Upper lobe of left lung (tissue), 6 donors: ENCODE measurements around the gene ADGRL4. TPM values are rescaled to one million over a fixed set of nuclear protein-coding genes. Genes with fewer than 3 reads are reported as not detected.
A peak's percentile ranks its signal among the peaks of the same experiment; 100 is the strongest.

Experiments
- ATAC-seq, 2 donors: fragments of 200-7000 bp; cut with Tn5 transposase; one replicate each; pipeline ENCODE4 v1.9.1; 2022; ENCODE audit warnings: mild to moderate bottlenecking in 2 of 2, moderate library complexity in 2 of 2; ENCODE audit not compliant: low FRiP score in 2 of 2
- DNase-seq, 2 donors: peaks; one replicate each; pipeline ENCODE4 v3.0.0-alpha.2; 2019 to 2020
- H3K27ac ChIP-seq, 4 donors: fragments of 200-600 bp; sonication (generic); one replicate each; pipeline ENCODE4 v1.5.1; 2016 to 2019
- H3K27me3 ChIP-seq, 4 donors: fragments of 200-600 bp; sonication (generic); one replicate each; pipeline ENCODE4 v1.5.1; 2017 to 2019
- H3K36me3 ChIP-seq, 4 donors: fragments of 200-600 bp; sonication (generic); one replicate each; pipeline ENCODE4 v1.5.1; 2016 to 2019
- H3K4me1 ChIP-seq, 4 donors: fragments of 200-600 bp; sonication (generic); one replicate each; pipeline ENCODE4 v1.5.1; 2018 to 2019
- H3K4me3 ChIP-seq, 4 donors: fragments of 200-600 bp; sonication (generic); one replicate each; pipeline ENCODE4 v1.5.1; 2017 to 2019; ENCODE audit warnings: mild to moderate bottlenecking in 2 of 4, moderate library complexity in 1 of 4
- H3K9me3 ChIP-seq, 4 donors: fragments of 200-600 bp; sonication (generic); one replicate each; pipeline ENCODE4 v1.5.1; 2018 to 2019
- CTCF ChIP-seq, 6 experiments: fragments of 450-650 bp in 4 of 6; fragments of 200-600 bp in 2 of 6; sonication (generic) in 2 of 6; IDR thresholded peaks; one replicate each; pipeline ENCODE4 v1.5.1; 2016 to 2019; ENCODE audit warnings: antibody characterized with exemption in 6 of 6
- EP300 ChIP-seq, 4 donors: sonication (generic); formaldehyde crosslinking; IDR thresholded peaks; one replicate each; pipeline ENCODE4 v1.5.1; 2017; ENCODE audit warnings: antibody characterized with exemption in 4 of 4, control low read depth in 2 of 4
- POLR2A ChIP-seq, 4 donors: fragments of 450-650 bp; IDR thresholded peaks; one replicate each; pipeline ENCODE4 v1.5.1; 2016 to 2017; ENCODE audit warnings: antibody characterized with exemption in 4 of 4, mild to moderate bottlenecking in 2 of 4
- POLR2AphosphoS5 ChIP-seq, 2 donors: sonication (generic); formaldehyde crosslinking; IDR thresholded peaks; one replicate each; pipeline ENCODE4 v1.5.1; 2017; ENCODE audit warnings: antibody characterized with exemption in 2 of 2
- WGBS, 2 donors: methylation state at CpG; one replicate each; pipeline ENCODE4 v1.1.5; 2017 to 2018; 5-methylcytosine and 5-hydroxymethylcytosine counted together
- total RNA-seq, 6 donors: library from RNA; depleted of rRNA in 4 of 6; stranded (reverse); fragments of >200 nt in 4 of 6; gene quantifications; one replicate each; pipeline versions ENCODE4 v1.1.0 to v1.2.1, GENCODE V29; 2016 to 2021
- donor health status: DM: no; HTN: no; CAD: no; lungs with moderate emphysema.
- donor health status: DM: no; HTN: yes; CAD: no; lungs with severe emphysema.

Gene ADGRL4
- total RNA-seq, 6 donors from 2014 or later, result 1.9 to 23.5 (median 12.9) TPM

- no peak for TF ChIP-seq POLR2A (IDR thresholded peaks at IDR 0.05)
- TF ChIP-seq EP300 (IDR thresholded peaks at IDR 0.05), result no peak
- TF ChIP-seq POLR2AphosphoS5 (IDR thresholded peaks at IDR 0.05), result no peak
- TF ChIP-seq CTCF (IDR thresholded peaks at IDR 0.05), result no peak
- Histone ChIP-seq H3K27ac (no peak overlapping the region), H3K9me3 (peaks cover 0 to 2% (median 0%) of the 10 kb centered on the region in 4 donors), H3K4me3 (no peak overlapping the region), H3K36me3 (no peaks in the 10 kb centered on the region), H3K4me1 (no peaks in the 10 kb centered on the region), H3K27me3 (no peaks in the 10 kb centered on the region)
- 34 to 40% methylated on average over 2 of the region's 2 CpGs for WGBS, 2 donors
- no peak for DNase-seq
- no peak for ATAC-seq
These were observed 36.0 kb upstream of the ADGRL4 start for GRCh38 chr1:79042539-79042938.

GRCh38 chr1:79042117-79042516 lies 35.6 kb upstream of the ADGRL4 start:
- DNase-seq, result no peak
- Histone ChIP-seq H3K9me3 (peaks cover 0 to 6% (median 0%) of the 10 kb centered on the region in 4 donors), H3K4me3 (no peak overlapping the region), H3K27me3 (no peaks in the 10 kb centered on the region), H3K36me3 (no peaks in the 10 kb centered on the region), H3K4me1 (no peaks in the 10 kb centered on the region), H3K27ac (no peak overlapping the region)
- no peak for ATAC-seq
- no peak for TF ChIP-seq CTCF (IDR thresholded peaks at IDR 0.05)
- TF ChIP-seq EP300 (IDR thresholded peaks at IDR 0.05), result no peak
- no peak for TF ChIP-seq POLR2A (IDR thresholded peaks at IDR 0.05)
- no peak for TF ChIP-seq POLR2AphosphoS5 (IDR thresholded peaks at IDR 0.05)
- 60 to 68% methylated on average over 2 of the region's 2 CpGs for WGBS, 2 donors

- WGBS, 2 donors, result 95% methylated on average over 3 of the region's 3 CpGs
- no peak overlapping the region for H3K4me3 ChIP-seq
- no peak for TF ChIP-seq EP300 (IDR thresholded peaks at IDR 0.05)
- TF ChIP-seq CTCF (IDR thresholded peaks at IDR 0.05), result no peak
- no peak for TF ChIP-seq POLR2A (IDR thresholded peaks at IDR 0.05)
- no peak for TF ChIP-seq POLR2AphosphoS5 (IDR thresholded peaks at IDR 0.05)
- DNase-seq (no peak), ATAC-seq (no peak)
- peaks cover 0 to 11% (median 1%) of the 10 kb centered on the region in 4 donors for H3K9me3 ChIP-seq
- no peaks in the 10 kb centered on the region for H3K27me3 ChIP-seq
- H3K4me1 ChIP-seq, result no peaks in the 10 kb centered on the region
- no peaks in the 10 kb centered on the region for H3K36me3 ChIP-seq
- no peak overlapping the region for H3K27ac ChIP-seq
These were observed 35.1 kb upstream of the ADGRL4 start for GRCh38 chr1:79041666-79042065.

GRCh38 chr1:79040424-79041082 lies 34.0 kb upstream of the ADGRL4 start:
- Histone ChIP-seq H3K36me3 (no peaks in the 10 kb centered on the region), H3K27me3 (no peaks in the 10 kb centered on the region), H3K4me1 (no peaks in the 10 kb centered on the region), H3K9me3 (peaks cover 0 to 11% (median 1%) of the 10 kb centered on the region in 4 donors), H3K4me3 (peak overlapping the region in 1 of 4 donors; percentile 9), H3K27ac (no peak overlapping the region)
- DNase-seq (no peak), ATAC-seq (no peak)
- 41 to 47% methylated on average over 10 of the region's 10 CpGs for WGBS, 2 donors
- TF ChIP-seq CTCF (IDR thresholded peaks at IDR 0.05) (no peak), POLR2A (IDR thresholded peaks at IDR 0.05) (no peak), EP300 (IDR thresholded peaks at IDR 0.05) (no peak), POLR2AphosphoS5 (IDR thresholded peaks at IDR 0.05) (no peak)

- H3K36me3 ChIP-seq, result no peaks in the 10 kb centered on the region
- no peak for TF ChIP-seq POLR2AphosphoS5 (IDR thresholded peaks at IDR 0.05)
- no peak for TF ChIP-seq CTCF (IDR thresholded peaks at IDR 0.05)
- peaks cover 0 to 11% (median 1%) of the 10 kb centered on the region in 4 donors for H3K9me3 ChIP-seq
- 96 to 100% methylated on average over 2 of the region's 2 CpGs for WGBS, 2 donors
- no peaks in the 10 kb centered on the region for H3K27me3 ChIP-seq
- DNase-seq (no peak), ATAC-seq (no peak)
- no peaks in the 10 kb centered on the region for H3K4me1 ChIP-seq
- H3K4me3 ChIP-seq, result no peak overlapping the region
- no peak overlapping the region for H3K27ac ChIP-seq
These were observed 30.6 kb upstream of the ADGRL4 start for GRCh38 chr1:79037085-79037484.
